NB4 (cell line): Measurements from ENCODE around the gene CKB.

Experiments
- DNase-seq: peaks from one replicate; pipeline ENCODE4 v3.0.0; 2010; ENCODE audit warnings: low read depth
- H3K4me3 ChIP-seq: one replicate; pipeline ENCODE4 v1.5.1; 2011; ENCODE audit warnings: mild to moderate bottlenecking, low read depth, low read length, moderate library complexity
- MYC ChIP-seq: IDR thresholded peaks from 2 replicates; pipeline ENCODE4 v1.6.1; 2011; ENCODE audit warnings: low read depth, low read length
- POLR2A ChIP-seq: IDR thresholded peaks from 2 replicates; pipeline ENCODE4 v1.6.1; 2011; ENCODE audit warnings: mild to moderate bottlenecking; ENCODE audit not compliant: insufficient read length; ENCODE audit errors: extremely low read depth
- TF ChIP-seq, protein P1 (sequence below): IDR thresholded peaks from 2 replicates; pipeline ENCODE4 v1.6.1; 2011; ENCODE audit warnings: low read depth, low read length
- TF ChIP-seq, protein P2 (sequence below): IDR thresholded peaks from one replicate; pipeline ENCODE4 v1.5.1; 2012; ENCODE audit warnings: low read depth, low read length

CKB gene

DNA sequence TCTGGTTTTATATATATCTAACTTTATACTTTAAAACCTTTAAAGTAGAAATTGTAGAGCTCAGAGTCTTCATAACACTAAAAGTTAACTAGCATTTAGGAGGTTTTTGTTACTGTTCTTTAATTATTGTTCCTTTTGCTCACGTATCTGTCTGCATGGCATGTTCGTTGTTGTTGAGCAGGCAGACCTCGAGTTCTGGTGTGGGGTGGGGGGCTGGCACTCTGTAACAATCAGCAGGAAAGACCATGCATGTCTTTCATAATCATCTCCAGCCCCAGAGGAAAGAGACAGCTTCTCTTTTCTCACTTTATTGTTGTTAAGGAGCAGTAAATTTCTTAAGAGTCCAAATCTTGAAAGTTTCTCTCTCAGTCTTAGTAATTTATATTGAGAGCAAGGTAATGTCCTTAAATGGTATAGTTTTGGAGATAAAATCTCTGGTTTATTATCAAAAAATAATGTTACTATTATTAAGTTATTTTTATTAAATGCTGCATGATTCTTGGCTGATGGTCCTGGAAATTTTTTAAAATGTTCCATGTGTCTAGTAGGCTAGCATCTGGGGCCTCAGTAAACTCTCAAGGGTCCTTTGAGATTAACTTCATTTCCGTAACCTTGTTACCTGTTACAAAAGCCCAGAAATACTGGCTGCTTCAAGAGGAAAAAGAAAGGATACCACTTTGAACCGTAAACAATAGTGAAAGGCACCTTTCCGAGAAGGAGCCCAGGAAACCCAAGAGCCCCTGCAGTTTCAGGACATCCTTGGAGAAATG lies 30.3 kb downstream of the CKB start:
- TF ChIP-seq, protein P1, sequence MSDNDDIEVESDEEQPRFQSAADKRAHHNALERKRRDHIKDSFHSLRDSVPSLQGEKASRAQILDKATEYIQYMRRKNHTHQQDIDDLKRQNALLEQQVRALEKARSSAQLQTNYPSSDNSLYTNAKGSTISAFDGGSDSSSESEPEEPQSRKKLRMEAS: no peak
- TF ChIP-seq MYC: no peak; the same call in 1 of the 2 replicates
- TF ChIP-seq, protein P2, sequence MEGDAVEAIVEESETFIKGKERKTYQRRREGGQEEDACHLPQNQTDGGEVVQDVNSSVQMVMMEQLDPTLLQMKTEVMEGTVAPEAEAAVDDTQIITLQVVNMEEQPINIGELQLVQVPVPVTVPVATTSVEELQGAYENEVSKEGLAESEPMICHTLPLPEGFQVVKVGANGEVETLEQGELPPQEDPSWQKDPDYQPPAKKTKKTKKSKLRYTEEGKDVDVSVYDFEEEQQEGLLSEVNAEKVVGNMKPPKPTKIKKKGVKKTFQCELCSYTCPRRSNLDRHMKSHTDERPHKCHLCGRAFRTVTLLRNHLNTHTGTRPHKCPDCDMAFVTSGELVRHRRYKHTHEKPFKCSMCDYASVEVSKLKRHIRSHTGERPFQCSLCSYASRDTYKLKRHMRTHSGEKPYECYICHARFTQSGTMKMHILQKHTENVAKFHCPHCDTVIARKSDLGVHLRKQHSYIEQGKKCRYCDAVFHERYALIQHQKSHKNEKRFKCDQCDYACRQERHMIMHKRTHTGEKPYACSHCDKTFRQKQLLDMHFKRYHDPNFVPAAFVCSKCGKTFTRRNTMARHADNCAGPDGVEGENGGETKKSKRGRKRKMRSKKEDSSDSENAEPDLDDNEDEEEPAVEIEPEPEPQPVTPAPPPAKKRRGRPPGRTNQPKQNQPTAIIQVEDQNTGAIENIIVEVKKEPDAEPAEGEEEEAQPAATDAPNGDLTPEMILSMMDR: no peak
- TF ChIP-seq POLR2A: no peak
- no peak for DNase-seq
- no peak overlapping the region for H3K4me3 ChIP-seq

DNA sequence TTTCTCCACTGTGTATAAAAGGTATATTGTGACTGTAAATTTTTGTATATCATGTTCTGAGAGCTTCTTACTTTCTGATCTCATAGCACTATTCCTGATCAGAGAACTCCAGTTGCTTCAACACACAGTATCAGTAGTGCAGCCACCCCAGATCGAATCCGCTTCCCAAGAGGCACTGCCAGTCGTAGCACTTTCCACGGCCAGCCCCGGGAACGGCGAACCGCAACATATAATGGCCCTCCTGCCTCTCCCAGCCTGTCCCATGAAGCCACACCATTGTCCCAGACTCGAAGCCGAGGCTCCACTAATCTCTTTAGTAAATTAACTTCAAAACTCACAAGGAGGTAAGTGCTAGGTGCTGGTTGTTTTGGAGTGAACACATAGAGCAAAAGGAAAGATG lies 30.9 kb downstream of the CKB start:
- TF ChIP-seq, protein P1: no peak
- TF ChIP-seq MYC (no peak), POLR2A (no peak)
- TF ChIP-seq, protein P2: no peak

DNA sequence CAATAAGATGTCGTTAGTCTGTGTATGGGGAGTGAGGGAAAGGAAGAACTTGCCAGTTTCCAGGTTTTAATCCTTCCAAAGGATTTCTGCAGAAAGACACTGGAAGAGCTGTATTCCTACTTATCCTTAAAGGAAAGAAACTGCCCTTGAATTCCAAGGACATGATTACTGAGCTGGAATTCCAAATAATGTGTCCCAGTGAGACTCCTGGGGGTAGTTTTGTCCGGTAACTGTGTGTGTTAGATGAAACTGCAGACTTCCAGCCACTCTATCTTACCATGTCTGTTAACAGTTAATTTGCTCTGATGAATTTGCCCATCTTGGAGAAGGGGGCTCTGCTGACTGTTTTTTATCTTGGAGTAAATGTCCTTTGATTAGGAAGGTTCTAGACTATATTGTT lies 33.0 kb downstream of the CKB start:
- TF ChIP-seq, protein P1: no peak
- TF ChIP-seq POLR2A: no peak
- TF ChIP-seq, protein P2: no peak
- TF ChIP-seq MYC: no peak
- no peak overlapping the region for H3K4me3 ChIP-seq
- DNase-seq: no peak

More for the DNA sequence above, 30.9 kb downstream of the CKB start:
- no peak overlapping the region for H3K4me3 ChIP-seq
- DNase-seq: no peak

DNA sequence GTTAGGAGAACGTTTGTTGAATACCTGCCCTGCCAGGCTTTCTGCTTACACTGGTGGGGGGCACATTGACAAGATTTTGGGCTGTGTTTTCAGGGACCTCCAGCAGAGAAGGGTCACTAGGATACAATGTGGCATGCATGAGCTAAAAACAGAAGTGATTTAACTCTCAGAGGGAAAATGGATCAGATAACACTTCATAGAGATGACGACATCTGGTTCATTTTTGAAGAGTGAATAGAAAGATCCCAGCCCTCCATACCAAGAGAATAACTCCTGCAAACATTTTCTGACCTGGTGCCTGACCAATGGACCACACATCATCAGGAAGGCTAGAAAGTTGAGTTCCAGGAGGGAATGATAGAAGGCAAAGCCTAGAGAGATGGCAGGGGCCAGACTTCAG lies 33.7 kb downstream of the CKB start:
- TF ChIP-seq POLR2A (no peak), MYC (no peak)
- TF ChIP-seq, protein P1: no peak
- TF ChIP-seq, protein P2: no peak
- DNase-seq: no peak
- no peak overlapping the region for H3K4me3 ChIP-seq

DNA sequence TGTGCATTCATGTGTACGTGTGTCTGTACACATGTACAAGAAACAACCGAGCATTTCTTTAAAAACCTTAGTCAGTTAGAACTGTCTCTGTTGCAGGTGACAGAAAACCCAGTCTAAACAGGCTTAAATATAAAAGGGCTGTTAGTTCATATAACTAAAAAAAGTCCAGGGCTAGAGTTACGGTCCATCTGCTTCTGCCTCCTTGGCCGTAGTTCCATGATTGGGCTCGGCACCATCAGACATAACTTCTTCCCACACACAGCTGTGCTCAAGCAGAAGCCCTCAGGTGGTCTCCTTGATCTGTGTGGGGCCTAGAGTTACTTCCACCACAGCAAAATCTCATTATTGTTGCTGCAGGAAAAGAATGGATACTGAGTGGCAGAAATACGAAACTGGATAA lies 34.6 kb downstream of the CKB start:
- DNase-seq: no peak

More for the DNA sequence above, 34.6 kb downstream of the CKB start:
- H3K4me3 ChIP-seq: no peak overlapping the region
- TF ChIP-seq, protein P2: no peak
- TF ChIP-seq, protein P1: no peak
